ENCODE data around the gene RAB23.
"Not testable (repeated sequence)": the region's sequence is repeated elsewhere in the genome, so short reads cannot be mapped to it uniquely, and the experiment has no call there.

The RAB23 gene

GRCh38 chr6:57243954-57244353 is 21.8 kb upstream of the RAB23 start:
- TF ChIP-seq CTCF (IDR thresholded peaks at IDR 0.05; ENCODE audit: low read depth, low read length, missing control alignments): no peak
- DNase-seq (ENCODE audit: low read depth): no peak
- H3K4me3 ChIP-seq (ENCODE audit: low read depth, low read length): no peak overlapping the region

- not testable (repeated sequence) for DNase-seq (ENCODE audit: low read depth); H3K4me3 ChIP-seq (ENCODE audit: low read depth, low read length)
Observed at GRCh38 chr6:57243526-57243925, 21.4 kb upstream of the RAB23 start.

- no peak for DNase-seq (ENCODE audit: low read depth)
- TF ChIP-seq CTCF (IDR thresholded peaks at IDR 0.05; ENCODE audit: low read depth, low read length, missing control alignments): no peak
- H3K4me3 ChIP-seq (ENCODE audit: low read depth, low read length): no peak overlapping the region
Observed at GRCh38 chr6:57242505-57242904, 20.4 kb upstream of the RAB23 start.

GRCh38 chr6:57226221-57226620 is 4.1 kb upstream of the RAB23 start:
- no peak for DNase-seq (ENCODE audit: low read depth)
- no peak overlapping the region for H3K4me3 ChIP-seq (ENCODE audit: low read depth, low read length)
- no peak for TF ChIP-seq CTCF (IDR thresholded peaks at IDR 0.05; ENCODE audit: low read depth, low read length, missing control alignments)

GRCh38 chr6:57224769-57225515 is 2.8 kb upstream of the RAB23 start:
- no peak overlapping the region for H3K4me3 ChIP-seq (ENCODE audit: low read depth, low read length)
- TF ChIP-seq CTCF (IDR thresholded peaks at IDR 0.05; ENCODE audit: low read depth, low read length, missing control alignments): no peak
- no peak for DNase-seq (ENCODE audit: low read depth)

GRCh38 chr6:57222743-57223077 is 603 bp upstream of the RAB23 start:
- TF ChIP-seq CTCF (IDR thresholded peaks at IDR 0.05; ENCODE audit: low read depth, low read length, missing control alignments): no peak
- no peak for DNase-seq (ENCODE audit: low read depth)

GRCh38 chr6:57221191-57221935 is 744 bp downstream of the RAB23 start:
- TF ChIP-seq CTCF (IDR thresholded peaks at IDR 0.05; ENCODE audit: low read depth, low read length, missing control alignments): peak; percentile 48
- H3K4me3 ChIP-seq (ENCODE audit: low read depth, low read length): peak overlapping the region; percentile 89
- DNase-seq (ENCODE audit: low read depth): no peak

More at GRCh38 chr6:57222743-57223077, 603 bp upstream of the RAB23 start:
- peak overlapping the region; percentile 89 for H3K4me3 ChIP-seq (ENCODE audit: low read depth, low read length)
